ENCODE results near the gene INKA1. TPM values are rescaled to one million over a fixed set of nuclear protein-coding genes. Genes with fewer than 3 reads are reported as not detected.
"Not testable (repeated sequence)": the region's sequence is repeated elsewhere in the genome, so short reads cannot be mapped to it uniquely, and the experiment has no call there.

Gene INKA1
- total and polyA plus RNA-seq, 2 of the 8 experiments (the other 6 are each of a cell fraction or from before 2014, with no cell fraction given) = 1.3 to 4.7 TPM

DNA sequence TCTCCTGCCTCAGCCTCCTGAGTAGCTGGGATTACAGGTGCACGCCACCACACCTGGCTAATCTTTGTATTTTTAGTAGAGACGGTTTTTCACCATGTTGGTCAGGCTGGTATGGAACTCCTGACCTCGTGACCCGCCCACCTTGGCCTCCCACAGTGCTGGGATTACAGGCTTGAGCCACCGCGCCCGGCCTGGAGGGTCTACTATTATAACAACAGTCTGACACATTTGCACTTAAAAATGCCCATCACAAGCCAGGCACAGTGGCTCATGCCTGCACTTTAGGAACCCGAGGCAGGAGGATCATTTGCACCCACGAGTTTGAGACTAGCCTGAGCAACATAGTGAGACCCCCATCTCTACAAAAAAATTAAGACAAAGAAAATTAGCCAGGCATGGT lies 20.8 kb upstream of the INKA1 start:
- H3K79me2 ChIP-seq (ENCODE audit: control insufficient read depth in 1 of 2, insufficient read depth in 2 of 2, low read length in 2 of 2) = peaks cover 0 to 68% of the 10 kb centered on the region in 2 experiments; a peak in 3 of 4 replicates
- H2BK15ac ChIP-seq (ENCODE audit: low read length) = not testable (repeated sequence)

More for the DNA sequence above, 20.8 kb upstream of the INKA1 start:
- H3K4me2 ChIP-seq (ENCODE audit: insufficient read depth in 1 of 2, low read depth in 2 of 2, low read length in 2 of 2); H3K23ac ChIP-seq (ENCODE audit: insufficient read length); H4K20me1 ChIP-seq (replicated peaks in 1 of 2; ENCODE audit: control insufficient read depth in 1 of 2, insufficient read depth in 2 of 2, low read length in 2 of 2); H3K23me2 ChIP-seq (ENCODE audit: low read depth, low read length); H4K5ac ChIP-seq (ENCODE audit: insufficient read length, low read depth, low read length); H3K4ac ChIP-seq (replicated peaks; ENCODE audit: insufficient read length, low read depth, low read length); H4K91ac ChIP-seq (replicated peaks; ENCODE audit: insufficient read length, low read length); H2AK5ac ChIP-seq (ENCODE audit: low read depth, low read length); H2BK20ac ChIP-seq (ENCODE audit: low read length); H3K9ac ChIP-seq (replicated peaks in 1 of 4; ENCODE audit: extremely low read depth in 1 of 4, low read depth in 3 of 4, low read length in 3 of 4); H3K9me3 ChIP-seq (ENCODE audit: insufficient read depth in 2 of 2, low read depth in 1 of 2, low read length in 1 of 2); DNase-seq (ENCODE audit: low read depth in 1 of 2, low spot score in 2 of 2); H2BK12ac ChIP-seq (ENCODE audit: low read depth, low read length); H3K27ac ChIP-seq (ENCODE audit: low read depth, low read length); H3K4me3 ChIP-seq (ENCODE audit: extremely low read depth in 1 of 4, insufficient read depth in 2 of 4, low read depth in 3 of 4, low read length in 4 of 4); H3K27me3 ChIP-seq (replicated peaks in 1 of 4; ENCODE audit: control insufficient read depth in 3 of 4, extremely low read depth in 1 of 4, insufficient read depth in 3 of 4, low read length in 3 of 4); H3K4me1 ChIP-seq (replicated peaks in 1 of 4; ENCODE audit: control insufficient read depth in 3 of 4, insufficient read depth in 4 of 4, low read length in 3 of 4); H2BK120ac ChIP-seq (replicated peaks; ENCODE audit: low read depth, low read length); H3K56ac ChIP-seq (replicated peaks; ENCODE audit: insufficient read length, low read depth, low read length); FAIRE-seq; H4K8ac ChIP-seq (ENCODE audit: extremely low read depth, insufficient read depth, low read length); H3K14ac ChIP-seq (ENCODE audit: insufficient read length); H2AFZ ChIP-seq (ENCODE audit: low read length); H2BK5ac ChIP-seq (ENCODE audit: low read depth, low read length); H3K18ac ChIP-seq (ENCODE audit: extremely low read depth, low read length): not testable (repeated sequence)
- 88% methylated on average over 9 of the region's 9 CpGs; no CpG with 5 or more reads in 1 of the 2 experiments for WGBS, 2 experiments (ENCODE audit: extremely low coverage in 1 of 2, insufficient coverage in 1 of 2, insufficient read length in 1 of 2, insufficient replicate concordance in 2 of 2, low coverage in 1 of 2, low lambda C conversion rate in 2 of 2, missing lambda C conversion rate in 1 of 2)
- H3K36me3 ChIP-seq (ENCODE audit: control insufficient read depth in 2 of 4, insufficient read depth in 4 of 4, low read length in 3 of 4) = peaks cover 0 to 13% (median 3%) of the 10 kb centered on the region in 4 experiments; a peak in 5 of 8 replicates
- CTCF ChIA-PET (ENCODE audit: partially characterized antibody) = interaction anchor here (0.7 to 1.9 kb wide), 3 partner anchors 36 to 476 kb away, joined by 3 to 5 read pairs (median 4); no protein-coding TSS in a partner anchor
- POLR2A ChIA-PET (ENCODE audit: partially characterized antibody) = interaction anchor here (0.7 to 1.2 kb wide), 2 partner anchors 8 to 12 kb away, joined by 3 read pairs; no protein-coding TSS in a partner anchor
- peaks cover 20% of the 10 kb centered on the region for H3K79me1 ChIP-seq (ENCODE audit: low read depth, low read length)
